Ectodermal cell (in vitro differentiated cells): ENCODE measurements around the gene GLRA2.

Experiments
- H3K27ac ChIP-seq: 2 replicates; pipeline ENCODE4 v1.7.0; 2013; ENCODE audit warnings: mild to moderate bottlenecking, low read depth, low read length; ENCODE audit not compliant: insufficient read depth, poor library complexity, severe bottlenecking
- H3K27me3 ChIP-seq: 2 replicates; pipeline ENCODE4 v1.7.0; 2013; ENCODE audit warnings: mild to moderate bottlenecking, low read length; ENCODE audit not compliant: insufficient read depth, control insufficient read depth, poor library complexity, severe bottlenecking
- H3K36me3 ChIP-seq: one replicate; pipeline ENCODE4 v1.7.0; 2013; ENCODE audit warnings: low read length; ENCODE audit not compliant: control insufficient read depth, insufficient read depth
- H3K4me1 ChIP-seq: one replicate; pipeline ENCODE4 v1.7.0; 2013; ENCODE audit warnings: low read length; ENCODE audit not compliant: control insufficient read depth, insufficient read depth
- H3K4me3 ChIP-seq: 2 replicates; pipeline ENCODE4 v1.7.0; 2013; ENCODE audit warnings: low read depth, low read length, control low read depth; ENCODE audit not compliant: insufficient read depth
- H3K9me3 ChIP-seq: 2 replicates; pipeline ENCODE4 v1.7.0; 2013; ENCODE audit warnings: mild to moderate bottlenecking, low read length, moderate library complexity; ENCODE audit not compliant: control insufficient read depth
- WGBS, 2 experiments: methylation state at CpG; one replicate each; pipeline ENCODE4 v1.1.7; 2013; ENCODE audit warnings: missing lambda C conversion rate in 2 of 2; 5-methylcytosine and 5-hydroxymethylcytosine counted together

GLRA2 gene

GRCh38 chrX:14694611-14695010 lies 165.3 kb downstream of the GLRA2 start:
- Histone ChIP-seq H3K27me3 (no peaks in the 10 kb centered on the region), H3K4me3 (no peak overlapping the region), H3K36me3 (no peaks in the 10 kb centered on the region), H3K9me3 (no peaks in the 10 kb centered on the region), H3K27ac (no peak overlapping the region), H3K4me1 (no peaks in the 10 kb centered on the region)
- WGBS, 2 experiments: 93 to 96% methylated on average over 2 of the region's 2 CpGs

GRCh38 chrX:14697451-14697850 lies 168.1 kb downstream of the GLRA2 start:
- no peak overlapping the region for H3K4me3 ChIP-seq
- H3K9me3 ChIP-seq: no peaks in the 10 kb centered on the region
- H3K36me3 ChIP-seq: no peaks in the 10 kb centered on the region
- 65% methylated on average over 3 of the region's 3 CpGs for WGBS, 2 experiments
- H3K4me1 ChIP-seq: no peaks in the 10 kb centered on the region
- H3K27me3 ChIP-seq: no peaks in the 10 kb centered on the region
- H3K27ac ChIP-seq: no peak overlapping the region

GRCh38 chrX:14698790-14699189 lies 169.5 kb downstream of the GLRA2 start:
- Histone ChIP-seq H3K4me1 (no peaks in the 10 kb centered on the region), H3K4me3 (no peak overlapping the region), H3K9me3 (no peaks in the 10 kb centered on the region), H3K36me3 (no peaks in the 10 kb centered on the region), H3K27ac (no peak overlapping the region), H3K27me3 (no peaks in the 10 kb centered on the region)
- WGBS, 2 experiments: 96 to 98% methylated on average over 3 of the region's 3 CpGs

- WGBS, 2 experiments: 87 to 90% methylated on average over 5 of the region's 5 CpGs
These were observed 171.6 kb downstream of the GLRA2 start for GRCh38 chrX:14700982-14701381.

GRCh38 chrX:14702145-14702544 lies 172.8 kb downstream of the GLRA2 start:
- Histone ChIP-seq H3K27me3 (no peaks in the 10 kb centered on the region), H3K4me3 (no peak overlapping the region), H3K4me1 (no peaks in the 10 kb centered on the region), H3K27ac (no peak overlapping the region), H3K36me3 (no peaks in the 10 kb centered on the region), H3K9me3 (no peaks in the 10 kb centered on the region)

More at GRCh38 chrX:14700982-14701381, 171.6 kb downstream of the GLRA2 start:
- H3K27me3 ChIP-seq: no peaks in the 10 kb centered on the region
- H3K27ac ChIP-seq: no peak overlapping the region
- no peaks in the 10 kb centered on the region for H3K4me1 ChIP-seq
- no peaks in the 10 kb centered on the region for H3K9me3 ChIP-seq
- H3K4me3 ChIP-seq: no peak overlapping the region
- no peaks in the 10 kb centered on the region for H3K36me3 ChIP-seq

GRCh38 chrX:14712096-14712495 lies 182.8 kb downstream of the GLRA2 start:
- Histone ChIP-seq H3K9me3 (no peaks in the 10 kb centered on the region), H3K4me3 (no peak overlapping the region), H3K27ac (no peak overlapping the region), H3K36me3 (no peaks in the 10 kb centered on the region), H3K4me1 (no peaks in the 10 kb centered on the region), H3K27me3 (no peaks in the 10 kb centered on the region)
- WGBS, 2 experiments: 85 to 97% methylated on average over 2 of the region's 3 CpGs

GRCh38 chrX:14717949-14718348 lies 188.6 kb downstream of the GLRA2 start:
- H3K36me3 ChIP-seq: no peaks in the 10 kb centered on the region
- H3K27me3 ChIP-seq: no peaks in the 10 kb centered on the region
- no peak overlapping the region for H3K27ac ChIP-seq
- no peaks in the 10 kb centered on the region for H3K4me1 ChIP-seq
- 96% methylated on average over 3 of the region's 3 CpGs; no CpG with 5 or more reads in 1 of the 2 experiments for WGBS, 2 experiments
- H3K4me3 ChIP-seq: no peak overlapping the region
- H3K9me3 ChIP-seq: no peaks in the 10 kb centered on the region

GRCh38 chrX:14718403-14718802 lies 189.1 kb downstream of the GLRA2 start:
- Histone ChIP-seq H3K36me3 (no peaks in the 10 kb centered on the region), H3K9me3 (no peaks in the 10 kb centered on the region), H3K27me3 (no peaks in the 10 kb centered on the region), H3K4me1 (no peaks in the 10 kb centered on the region), H3K27ac (no peak overlapping the region), H3K4me3 (no peak overlapping the region)
- 77 to 100% methylated on average over 1 to 2 of the region's 2 CpGs for WGBS, 2 experiments

GRCh38 chrX:14729058-14729457 lies 199.7 kb downstream of the GLRA2 start:
- Histone ChIP-seq H3K4me3 (no peak overlapping the region), H3K9me3 (no peaks in the 10 kb centered on the region), H3K27me3 (no peaks in the 10 kb centered on the region), H3K27ac (no peak overlapping the region), H3K4me1 (no peaks in the 10 kb centered on the region), H3K36me3 (no peaks in the 10 kb centered on the region)
- WGBS, 2 experiments: 100% methylated on average over 1 of the region's 1 CpG

- Histone ChIP-seq H3K9me3 (no peaks in the 10 kb centered on the region), H3K4me1 (no peaks in the 10 kb centered on the region), H3K27ac (no peak overlapping the region), H3K36me3 (no peaks in the 10 kb centered on the region), H3K27me3 (no peaks in the 10 kb centered on the region), H3K4me3 (no peak overlapping the region)
- WGBS, 2 experiments: 98 to 100% methylated on average over 3 to 4 of the region's 4 CpGs
These were observed 209.3 kb downstream of the GLRA2 start for GRCh38 chrX:14738643-14739042.

- Histone ChIP-seq H3K9me3 (no peaks in the 10 kb centered on the region), H3K36me3 (no peaks in the 10 kb centered on the region), H3K27me3 (no peaks in the 10 kb centered on the region), H3K4me1 (no peaks in the 10 kb centered on the region), H3K27ac (no peak overlapping the region), H3K4me3 (no peak overlapping the region)
- 76 to 82% methylated on average over 1 to 4 of the region's 4 CpGs for WGBS, 2 experiments
These were observed 224.1 kb downstream of the GLRA2 start for GRCh38 chrX:14753441-14753840.
